ENCODE measurements around the gene IFT52.

Gene IFT52

GRCh38 chr20:43590392-43591303, at the start of gene IFT52:
Gene IFT52, plus strand, starts transcription at chr20:43590937. Its CDS starts 3,762 bp downstream, at chr20:43594699.
- peak; percentile 79 for DNase-seq

DNA sequence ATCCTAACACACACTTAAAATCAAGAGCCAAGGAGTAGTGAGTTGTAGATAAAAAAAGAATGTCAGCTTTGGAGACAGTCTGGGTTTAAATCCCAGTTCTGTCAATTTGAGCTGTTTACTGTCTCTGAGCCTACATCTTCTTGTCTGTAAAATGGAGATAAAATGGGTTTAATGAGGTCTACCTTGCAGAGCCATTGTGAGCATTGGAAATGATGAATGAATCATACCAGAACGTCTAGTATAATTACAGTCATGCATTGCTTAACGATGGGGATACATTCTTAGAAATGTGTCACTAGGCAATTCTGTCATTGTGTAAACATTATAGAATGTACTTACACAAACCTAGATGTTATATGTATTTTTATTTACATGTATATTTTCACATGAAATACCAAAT, 49.5 kb upstream of the IFT52 start:
- no peak for DNase-seq

DNA sequence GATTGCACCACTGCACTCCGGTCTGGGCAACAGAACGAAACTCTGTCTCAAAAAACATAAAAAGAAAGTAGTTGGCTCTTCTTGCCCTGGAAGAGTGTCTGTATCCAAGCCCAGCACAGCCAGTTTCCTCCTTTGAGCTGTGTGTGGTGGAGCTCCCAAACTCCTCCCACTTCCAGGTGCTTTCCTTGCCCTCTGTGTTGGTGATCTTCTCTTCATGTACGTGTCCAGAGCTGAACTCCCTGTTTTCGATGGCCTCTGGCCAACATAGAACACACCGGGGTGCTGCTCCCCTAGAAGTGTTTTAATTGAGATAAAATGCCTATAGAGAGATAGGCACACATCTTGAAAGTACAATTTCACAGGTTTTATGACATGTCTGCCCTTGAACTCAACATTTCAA, 48.6 kb upstream of the IFT52 start:
- DNase-seq, result no peak

DNA sequence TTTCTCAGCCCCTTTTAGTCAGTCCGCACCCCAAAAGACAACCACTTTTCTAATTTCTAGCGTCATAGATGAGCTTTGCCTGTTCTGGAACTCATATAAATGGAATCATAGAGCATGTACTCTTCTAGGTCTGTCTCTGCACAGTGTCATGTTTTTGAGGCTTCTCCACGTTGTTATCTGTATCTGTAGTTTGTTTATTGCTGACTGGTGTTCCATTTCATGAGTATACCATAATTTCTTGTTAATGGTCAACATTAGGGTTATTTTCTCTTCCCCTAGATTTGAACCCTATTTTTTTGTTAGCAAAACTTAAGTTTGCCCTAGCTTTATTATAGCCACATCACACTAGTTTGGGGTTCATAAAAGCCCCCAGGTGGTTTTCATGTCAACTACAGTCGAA, 48.1 kb upstream of the IFT52 start:
- no peak for DNase-seq

GRCh38 chr20:43543138-43543537, 47.6 kb upstream of the IFT52 start:
- no peak for DNase-seq

- no peak for DNase-seq
Observed at GRCh38 chr20:43544501-43544900, 46.2 kb upstream of the IFT52 start.

GRCh38 chr20:43545837-43546578, 44.7 kb upstream of the IFT52 start:
- no peak for DNase-seq

DNA sequence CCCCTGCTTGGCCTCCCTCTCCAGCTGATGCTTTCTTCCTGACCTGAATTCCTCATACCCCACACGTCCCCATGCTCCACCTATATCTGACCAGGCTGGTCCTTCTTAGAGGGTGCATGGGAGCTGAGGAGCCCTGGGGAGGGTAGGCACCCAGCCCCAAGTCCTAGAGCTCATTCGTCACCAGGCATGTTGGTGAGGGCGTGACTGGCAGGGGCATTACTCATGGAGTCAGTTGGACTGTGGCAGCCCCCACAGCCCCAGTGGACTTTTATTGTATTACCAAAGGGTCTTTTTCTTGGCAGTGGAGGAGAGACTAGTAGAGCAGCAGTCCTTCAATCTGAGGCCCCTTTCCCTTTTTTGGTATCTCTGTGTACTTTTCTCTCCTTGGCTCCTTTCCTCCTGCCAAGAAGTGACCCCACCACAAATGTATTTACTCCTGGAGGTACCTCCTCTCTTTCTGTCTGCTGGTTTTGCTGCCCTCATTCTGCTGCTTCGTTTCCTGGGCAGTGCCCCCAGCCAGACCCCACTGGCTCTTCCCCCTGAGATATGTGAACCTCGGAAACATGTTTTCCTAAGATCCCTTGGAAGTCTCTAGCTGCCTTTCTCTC, 42.4 kb upstream of the IFT52 start:
- DNase-seq, result no peak

DNA sequence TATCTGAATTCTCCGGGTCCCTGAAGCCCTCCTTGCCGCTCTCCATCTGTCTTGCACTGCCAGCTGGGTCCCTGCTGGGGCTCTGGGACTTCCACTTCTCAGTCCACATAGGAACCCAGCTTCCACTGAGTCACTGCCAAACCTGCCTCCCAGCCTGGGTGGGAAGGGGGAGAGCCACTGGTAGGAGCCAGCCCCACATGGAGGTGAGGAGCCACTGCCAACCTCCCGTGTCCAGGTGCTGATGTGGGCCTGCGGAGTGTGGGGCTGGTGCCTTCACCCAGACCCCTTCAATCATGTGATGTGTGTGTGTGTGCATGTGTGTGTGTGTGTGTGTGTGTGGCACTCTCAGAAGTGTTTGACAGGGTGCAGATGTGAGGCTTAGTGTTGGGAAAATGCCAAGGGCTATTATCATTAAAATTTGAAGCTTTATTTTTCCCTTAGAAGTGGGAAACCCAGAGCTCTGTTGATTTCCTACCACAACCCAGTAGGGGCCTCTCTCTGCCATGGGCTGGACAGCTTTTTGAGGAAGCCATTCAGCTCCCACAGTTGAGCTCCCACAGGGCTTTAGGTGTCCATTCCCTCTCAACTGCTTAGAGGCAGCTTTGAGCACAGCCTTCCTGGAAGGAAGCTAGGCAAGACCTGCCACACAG, 41.2 kb upstream of the IFT52 start:
- no peak for DNase-seq

DNA sequence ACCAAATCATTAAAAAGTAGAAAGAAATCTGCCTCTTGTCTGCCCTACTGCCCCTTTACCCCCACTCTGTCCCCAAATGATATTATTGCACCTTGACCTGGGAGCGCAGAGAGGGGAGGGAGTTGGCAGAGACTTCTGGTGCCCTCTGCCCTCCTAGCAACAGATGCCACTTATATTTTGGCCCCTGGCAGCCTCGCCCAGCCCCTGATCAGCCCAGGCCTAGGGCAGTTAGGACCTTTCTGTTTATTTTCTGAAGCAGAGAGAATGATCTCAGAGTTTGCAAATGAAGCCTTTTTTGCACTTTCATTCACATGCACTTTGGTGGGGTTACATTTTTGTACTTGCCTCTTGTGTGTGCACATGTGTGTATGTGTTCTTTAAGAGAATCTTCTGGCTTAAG, 40.3 kb upstream of the IFT52 start:
- DNase-seq, result no peak

- DNase-seq, result no peak
Observed at GRCh38 chr20:43554369-43554768, 36.4 kb upstream of the IFT52 start.

DNA sequence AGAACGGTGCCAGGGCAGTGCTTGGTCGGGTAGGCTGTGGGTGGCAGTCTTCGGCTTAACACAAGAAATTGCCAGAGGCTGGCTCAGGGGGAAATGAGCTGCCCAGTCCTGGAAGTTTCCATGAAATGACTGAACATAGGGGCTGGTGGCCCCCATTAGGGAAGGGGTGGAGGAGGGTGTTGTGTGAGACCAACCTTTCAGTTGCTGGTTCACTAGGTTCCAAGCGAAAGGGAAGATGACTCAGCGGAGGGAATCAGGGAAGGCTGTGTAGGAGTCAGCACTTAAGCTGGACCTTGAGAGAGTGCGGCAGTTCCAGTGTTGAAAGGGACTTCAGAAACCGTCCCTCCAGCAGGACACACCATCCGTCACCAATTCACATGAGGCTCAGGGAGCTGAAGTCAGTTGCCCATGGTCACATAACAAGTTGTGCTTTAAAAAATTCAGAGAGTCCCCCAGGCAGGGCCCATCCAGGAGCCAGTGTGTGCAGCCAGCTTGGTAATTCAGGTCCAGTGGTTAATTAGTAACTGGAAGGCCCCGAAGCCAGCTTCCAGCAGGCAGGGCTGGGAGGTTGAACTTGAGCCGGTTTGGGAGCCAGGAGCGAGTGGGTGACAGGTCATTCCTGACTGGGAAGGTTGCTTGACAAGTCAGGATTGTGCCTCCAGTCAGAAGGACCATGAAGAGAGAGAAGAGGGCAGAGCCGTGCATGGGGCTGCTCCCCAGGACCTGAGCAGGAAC, 32.2 kb upstream of the IFT52 start, which contains the start of gene SGK2:
Gene SGK2 (plus strand): TSS at position 616 of the 735 bp plus-strand sequence. CDS start 7,469 bp downstream, outside the sequence.
- DNase-seq, result peak; percentile 95

DNA sequence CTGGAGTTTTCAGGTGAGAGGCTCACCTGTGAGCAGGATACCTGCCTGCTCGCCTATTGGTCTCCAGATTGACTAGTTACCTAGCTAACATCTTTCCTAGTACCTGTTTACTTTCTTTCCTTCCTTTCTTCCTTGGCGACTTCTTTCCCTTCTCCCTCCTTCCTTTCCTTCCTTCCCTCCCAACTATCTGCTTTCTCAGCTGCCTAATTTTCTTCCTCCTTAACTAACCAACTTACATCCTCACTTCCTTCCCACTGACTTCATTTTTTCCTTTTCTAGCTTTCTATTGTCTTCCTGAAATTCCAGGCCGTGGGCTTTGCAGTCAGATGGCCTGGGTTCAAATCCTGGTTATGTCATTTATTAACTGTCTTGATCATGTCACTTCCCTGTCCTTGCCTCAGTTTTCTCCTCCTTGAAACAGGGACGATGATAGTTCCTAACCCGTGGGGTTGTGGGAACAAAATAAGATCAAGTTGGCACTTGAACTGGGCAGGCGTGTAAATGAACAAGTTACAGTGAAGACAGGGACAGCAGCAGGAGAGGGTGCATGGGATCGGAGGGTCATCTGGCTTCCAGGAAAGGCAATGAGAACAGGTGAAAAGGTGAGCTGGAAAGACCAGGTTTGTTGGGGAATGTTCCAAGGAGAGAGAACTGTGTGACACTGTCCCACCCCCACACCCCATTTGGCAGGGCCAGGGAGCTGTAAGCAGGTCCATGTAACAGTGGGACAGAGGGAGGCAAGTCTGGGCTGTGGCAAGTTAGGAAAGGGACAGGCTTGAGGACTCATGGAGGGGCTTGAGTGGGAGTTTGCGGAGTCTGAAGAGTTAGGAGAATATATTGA, 31.4 kb upstream of the IFT52 start:
- no peak for DNase-seq

DNA sequence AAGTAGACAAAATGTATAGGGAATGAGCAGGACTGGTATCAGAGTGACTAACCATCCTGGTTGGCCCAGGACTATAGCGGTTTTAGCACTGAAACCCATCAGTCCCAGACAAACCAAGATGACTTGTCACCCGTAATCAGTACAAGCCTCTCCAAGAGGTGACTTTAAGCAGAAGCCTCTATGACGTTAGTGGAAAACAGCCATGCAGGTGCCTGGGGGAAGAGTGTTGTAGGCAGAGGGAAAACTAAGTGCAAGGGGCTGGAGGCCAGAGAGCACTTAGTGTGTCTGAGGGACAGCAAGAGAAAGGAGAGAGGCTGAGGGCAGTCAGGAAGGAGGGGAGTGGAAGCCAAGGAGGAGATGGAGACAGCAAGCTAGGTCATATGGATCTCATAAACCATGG, 29.8 kb upstream of the IFT52 start:
- DNase-seq, result no peak

GRCh38 chr20:43563429-43563828, 27.3 kb upstream of the IFT52 start:
- no peak for DNase-seq

DNA sequence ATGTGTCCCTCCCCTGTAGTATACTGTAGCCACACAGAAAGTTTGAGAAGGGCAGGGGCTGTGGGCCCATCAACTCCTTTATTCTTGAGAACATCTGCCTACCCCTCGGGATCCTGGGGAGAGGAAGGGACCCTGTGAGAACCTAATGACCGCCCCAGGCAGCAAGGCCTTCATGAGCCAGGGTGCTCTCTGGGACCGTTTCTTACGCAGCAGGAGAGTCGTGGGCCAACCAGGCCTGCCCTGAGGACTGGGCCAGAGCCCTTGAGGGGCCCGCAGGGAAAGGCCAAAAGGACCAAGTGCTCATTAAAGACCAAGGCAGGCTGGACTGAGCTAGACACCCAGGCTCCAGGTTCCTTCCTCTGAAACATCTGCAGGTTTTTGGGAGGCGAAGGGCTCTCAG, 26.7 kb upstream of the IFT52 start:
- no peak for DNase-seq

GRCh38 chr20:43564455-43564854, 26.3 kb upstream of the IFT52 start:
- DNase-seq, result no peak

DNA sequence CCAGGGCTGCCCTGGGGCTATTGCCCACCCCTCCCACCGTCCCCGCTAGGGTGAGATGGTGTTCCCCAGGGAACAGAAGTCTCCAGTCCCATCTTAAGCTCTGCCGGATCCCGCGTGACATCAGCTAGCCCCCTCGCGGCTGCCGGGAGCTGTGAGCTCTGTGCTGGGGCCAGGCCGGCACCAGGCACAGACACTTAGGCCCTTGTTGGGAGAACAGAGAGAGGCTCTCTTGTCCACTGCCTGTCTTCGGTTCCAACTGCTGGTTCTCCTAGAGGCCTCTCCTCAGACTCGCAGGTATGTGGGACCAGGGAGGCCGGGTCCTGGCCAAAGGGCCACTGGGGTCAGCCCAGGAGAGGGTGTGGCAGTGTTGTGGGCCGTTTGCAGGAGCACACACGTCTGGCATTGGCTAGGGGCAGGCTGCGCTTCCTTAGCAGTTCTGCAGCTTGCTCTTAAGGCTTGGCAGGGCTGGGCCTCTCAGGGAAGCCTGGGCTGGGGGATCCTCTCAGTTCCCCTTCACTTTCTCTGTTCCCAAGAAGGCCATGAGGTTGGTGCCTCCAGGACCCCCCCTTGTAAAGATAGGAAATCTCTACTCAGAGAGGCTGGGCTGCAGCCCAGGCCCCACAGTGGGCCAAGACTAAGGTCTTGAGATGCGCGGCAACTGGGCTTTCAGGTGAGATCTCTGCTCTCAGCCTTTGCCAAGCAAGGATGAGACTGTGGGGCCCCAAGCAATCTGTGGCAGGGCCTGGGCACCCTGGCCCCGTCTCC, 25.6 kb upstream of the IFT52 start:
- no peak for DNase-seq

DNA sequence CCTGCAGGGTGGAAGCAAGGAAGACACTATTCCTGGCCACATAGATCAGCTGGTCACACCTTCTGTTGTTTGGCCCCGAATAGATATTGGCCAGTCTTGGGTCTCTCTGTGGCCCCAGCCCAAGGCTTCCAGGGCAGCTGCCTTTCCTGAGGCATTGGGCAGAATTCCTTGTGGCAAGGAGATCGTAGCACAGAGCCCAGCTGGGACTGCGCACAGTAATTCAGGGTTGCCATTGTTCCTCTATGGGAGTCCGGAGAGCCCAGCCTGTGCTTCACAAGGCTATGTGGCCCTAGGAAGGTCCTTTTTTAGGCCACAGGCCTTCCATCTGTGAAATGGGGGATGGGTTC, 25.0 kb upstream of the IFT52 start:
- DNase-seq, result no peak

- no peak for DNase-seq
Observed at GRCh38 chr20:43567477-43567876, 23.3 kb upstream of the IFT52 start.

DNA sequence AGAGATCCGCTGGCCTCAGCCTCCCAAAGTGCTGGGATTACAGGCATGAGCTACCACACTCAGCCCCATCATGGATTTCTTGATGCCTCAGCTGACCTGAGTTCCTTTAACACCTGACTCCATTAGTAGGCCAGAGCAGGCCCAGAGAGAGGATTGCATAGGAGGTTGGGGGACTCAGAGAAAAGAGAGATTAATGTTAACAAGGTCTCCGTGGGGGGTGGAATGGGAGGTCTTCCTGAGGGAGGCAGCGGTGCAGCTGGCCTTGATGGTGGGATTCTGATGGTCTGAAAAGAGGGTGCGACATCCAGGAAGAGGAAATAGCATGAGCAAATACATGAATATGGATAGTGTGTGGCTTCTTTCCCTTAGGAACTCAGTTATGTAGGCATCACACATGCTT, 22.0 kb upstream of the IFT52 start:
- no peak for DNase-seq
